ENCODE measurements around the gene TMEM109. TPM values are rescaled to one million over a fixed set of nuclear protein-coding genes. Genes with fewer than 3 reads are reported as not detected.

The TMEM109 gene
- total and polyA plus RNA-seq, 9 of the 15 experiments (the other 6 are each of a cell fraction or from before 2014, with no cell fraction given), result 9.2 to 71.3 (median 30.5) TPM

GRCh38 chr11:60934124-60934789 is 20.3 kb downstream of the TMEM109 start:
- Histone ChIP-seq H3K27me3 (ENCODE audit: control insufficient read depth in 2 of 2, insufficient read depth in 2 of 2, low read length in 2 of 2) (peaks cover 72 to 93% of the 10 kb centered on the region in 2 experiments), H3K9me1 (ENCODE audit: control insufficient read depth, insufficient read depth, low read length) (no peaks in the 10 kb centered on the region), H3K4me2 (ENCODE audit: insufficient read depth, low read length) (no peak overlapping the region), H3K36me3 (ENCODE audit: control insufficient read depth, insufficient read depth, low read length) (no peaks in the 10 kb centered on the region), H3K9me3 (replicated peaks; ENCODE audit: control insufficient read depth, insufficient read depth, low read depth, low read length) (no peaks in the 10 kb centered on the region), H2AFZ (ENCODE audit: low read depth, low read length) (no peak overlapping the region), H3K27ac (ENCODE audit: extremely low read depth, low read depth, low read length) (no peak overlapping the region), H3K4me1 (replicated peaks in 1 of 2; ENCODE audit: control insufficient read depth in 2 of 2, insufficient read depth in 2 of 2, low read length in 2 of 2) (peaks cover 0 to 24% of the 10 kb centered on the region in 2 experiments; a peak in 1 of 5 replicates), H3K9ac (ENCODE audit: insufficient read depth in 1 of 2, low read depth in 2 of 2, low read length in 2 of 2) (no peak overlapping the region), H3K79me2 (ENCODE audit: control insufficient read depth, insufficient read depth, low read length) (no peaks in the 10 kb centered on the region), H4K20me1 (replicated peaks; ENCODE audit: control insufficient read depth, insufficient read depth, low read length) (peaks cover 22% of the 10 kb centered on the region; the same call in 1 of the 2 replicates), H3K4me3 (no peak overlapping the region)
- FAIRE-seq (no peak), DNase-seq (ENCODE audit: extremely low read depth in 1 of 4, low spot score in 3 of 4) (no peak), ATAC-seq (peak; percentile 64)
- ChIA-PET POLR2A (no interaction called here), CTCF (ENCODE audit: low intra/inter-chr PET ratio) (no interaction called here)
- no TSS peak for BruUV-seq (replicated peaks)
- WGBS (ENCODE audit: insufficient coverage, low coverage, missing lambda C conversion rate), result 10% methylated on average over 39 of the region's 57 CpGs
- intact Hi-C loops (cut with micrococcal nuclease) (no loop called here), in situ Hi-C loops (cut with MboI) (no loop called here)
- TF ChIP-seq ZNF778 (CRISPR knock-in tag; IDR thresholded peaks at IDR 0.05), result no peak
- TF ChIP-seq, protein P1, sequence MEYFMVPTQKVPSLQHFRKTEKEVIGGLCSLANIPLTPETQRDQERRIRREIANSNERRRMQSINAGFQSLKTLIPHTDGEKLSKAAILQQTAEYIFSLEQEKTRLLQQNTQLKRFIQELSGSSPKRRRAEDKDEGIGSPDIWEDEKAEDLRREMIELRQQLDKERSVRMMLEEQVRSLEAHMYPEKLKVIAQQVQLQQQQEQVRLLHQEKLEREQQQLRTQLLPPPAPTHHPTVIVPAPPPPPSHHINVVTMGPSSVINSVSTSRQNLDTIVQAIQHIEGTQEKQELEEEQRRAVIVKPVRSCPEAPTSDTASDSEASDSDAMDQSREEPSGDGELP (CRISPR knock-in tag; IDR thresholded peaks at IDR 0.05; ENCODE audit: borderline replicate concordance), result 0 out of 2 replicates have a peak, but pooled peaks have one; percentile 20
- TF ChIP-seq KAT8 (IDR thresholded peaks at IDR 0.05; ENCODE audit: low read depth), result no peak
- TF ChIP-seq, protein P2, sequence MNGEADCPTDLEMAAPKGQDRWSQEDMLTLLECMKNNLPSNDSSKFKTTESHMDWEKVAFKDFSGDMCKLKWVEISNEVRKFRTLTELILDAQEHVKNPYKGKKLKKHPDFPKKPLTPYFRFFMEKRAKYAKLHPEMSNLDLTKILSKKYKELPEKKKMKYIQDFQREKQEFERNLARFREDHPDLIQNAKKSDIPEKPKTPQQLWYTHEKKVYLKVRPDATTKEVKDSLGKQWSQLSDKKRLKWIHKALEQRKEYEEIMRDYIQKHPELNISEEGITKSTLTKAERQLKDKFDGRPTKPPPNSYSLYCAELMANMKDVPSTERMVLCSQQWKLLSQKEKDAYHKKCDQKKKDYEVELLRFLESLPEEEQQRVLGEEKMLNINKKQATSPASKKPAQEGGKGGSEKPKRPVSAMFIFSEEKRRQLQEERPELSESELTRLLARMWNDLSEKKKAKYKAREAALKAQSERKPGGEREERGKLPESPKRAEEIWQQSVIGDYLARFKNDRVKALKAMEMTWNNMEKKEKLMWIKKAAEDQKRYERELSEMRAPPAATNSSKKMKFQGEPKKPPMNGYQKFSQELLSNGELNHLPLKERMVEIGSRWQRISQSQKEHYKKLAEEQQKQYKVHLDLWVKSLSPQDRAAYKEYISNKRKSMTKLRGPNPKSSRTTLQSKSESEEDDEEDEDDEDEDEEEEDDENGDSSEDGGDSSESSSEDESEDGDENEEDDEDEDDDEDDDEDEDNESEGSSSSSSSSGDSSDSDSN (IDR thresholded peaks at IDR 0.05; ENCODE audit: borderline replicate concordance in 1 of 2, low read depth in 2 of 2, low read length in 2 of 2), result 0 out of 4 replicates have a peak, but pooled peaks of 1 of the 2 experiments have one; percentile 44
- TF ChIP-seq CLOCK (CRISPR knock-in tag; IDR thresholded peaks at IDR 0.05; ENCODE audit: borderline replicate concordance), result no peak
- TF ChIP-seq BRF1 (IDR thresholded peaks at IDR 0.05; ENCODE audit: borderline replicate concordance, extremely low read depth, insufficient read length), result no peak
- TF ChIP-seq E2F6 (IDR thresholded peaks at IDR 0.05; ENCODE audit: borderline replicate concordance in 1 of 2, extremely low read depth in 1 of 2, insufficient read depth in 1 of 2, insufficient read length in 1 of 2, low read depth in 1 of 2, low read length in 1 of 2, poor library complexity in 1 of 2, severe bottlenecking in 1 of 2), result peak in 1 of 2 experiments; percentile 7
- TF ChIP-seq MAFG (tag; conservative IDR thresholded peaks at IDR 0.05), result no peak

Measured in K562 (cell line).